Trophoblast cell (in vitro differentiated cells and primary cell): ENCODE results near the gene VAT1L.
A peak's percentile ranks its signal among the peaks of the same experiment; 100 is the strongest.
"Not testable (repeated sequence)": the region's sequence is repeated elsewhere in the genome, so short reads cannot be mapped to it uniquely, and the experiment has no call there.

Experiments used
- DNase-seq, 2 donors: peaks; one replicate each; pipeline ENCODE4 v3.0.0-alpha.2; 2016
- H2AFZ ChIP-seq: 2 replicates; pipeline ENCODE4 v1.6.1; 2013; ENCODE audit warnings: low read length, moderate library complexity, mild to moderate bottlenecking; ENCODE audit not compliant: insufficient read depth, poor library complexity
- H2AK5ac ChIP-seq: 2 replicates; pipeline ENCODE4 v1.6.1; 2013; ENCODE audit warnings: mild to moderate bottlenecking, low read length
- H2BK120ac ChIP-seq: 2 replicates; pipeline ENCODE4 v1.6.1; 2013; ENCODE audit warnings: low read length, mild to moderate bottlenecking, moderate library complexity; ENCODE audit not compliant: insufficient read depth, poor library complexity
- H2BK12ac ChIP-seq: 2 replicates; pipeline ENCODE4 v1.6.1; 2013; ENCODE audit warnings: mild to moderate bottlenecking, low read length, moderate library complexity
- H2BK5ac ChIP-seq: 2 replicates; pipeline ENCODE4 v1.6.1; 2013; ENCODE audit warnings: low read length, low read depth, moderate library complexity, mild to moderate bottlenecking; ENCODE audit not compliant: poor library complexity
- H3K14ac ChIP-seq: 2 replicates; pipeline ENCODE4 v1.6.1; 2013; ENCODE audit warnings: mild to moderate bottlenecking, low read length
- H3K18ac ChIP-seq: 2 replicates; pipeline ENCODE4 v1.6.1; 2013; ENCODE audit warnings: mild to moderate bottlenecking, low read length
- H3K23ac ChIP-seq: 2 replicates; pipeline ENCODE4 v1.6.1; 2013; ENCODE audit warnings: low read length
- H3K27ac ChIP-seq: 2 replicates; pipeline ENCODE4 v1.5.1; 2013; ENCODE audit warnings: low read depth, mild to moderate bottlenecking, inconsistent platforms, low read length, moderate library complexity
- H3K27me3 ChIP-seq: 2 replicates; pipeline ENCODE4 v1.6.1; 2013; ENCODE audit warnings: inconsistent platforms, mild to moderate bottlenecking, low read length, moderate library complexity; ENCODE audit not compliant: insufficient read depth
- H3K36me3 ChIP-seq, 2 experiments: 1 replicate in 1 of 2; 2 replicates in 1 of 2; pipeline ENCODE4 v1.6.1; 2013; ENCODE audit warnings: low read length in 2 of 2, mild to moderate bottlenecking in 2 of 2, moderate library complexity in 1 of 2; ENCODE audit not compliant: insufficient read depth in 2 of 2, control insufficient read depth in 1 of 2
- H3K4ac ChIP-seq: 2 replicates; pipeline ENCODE4 v1.6.1; 2013; ENCODE audit warnings: low read depth, mild to moderate bottlenecking, low read length, moderate library complexity
- H3K4me1 ChIP-seq, 2 experiments: 1 replicate in 1 of 2; 2 replicates in 1 of 2; pipeline ENCODE4 v1.6.1; 2013; ENCODE audit warnings: low read length in 2 of 2, mild to moderate bottlenecking in 2 of 2, moderate library complexity in 1 of 2; ENCODE audit not compliant: insufficient read depth in 2 of 2, control insufficient read depth in 1 of 2
- H3K4me2 ChIP-seq: 2 replicates; pipeline ENCODE4 v1.6.1; 2013; ENCODE audit warnings: inconsistent platforms, mild to moderate bottlenecking, low read length, moderate library complexity
- H3K4me3 ChIP-seq: 2 replicates; pipeline ENCODE4 v1.5.1; 2013; ENCODE audit warnings: mild to moderate bottlenecking, low read depth, low read length, inconsistent platforms
- H3K79me1 ChIP-seq: one replicate; pipeline ENCODE4 v1.6.1; 2013; ENCODE audit warnings: low read length
- H3K79me2 ChIP-seq: 2 replicates; pipeline ENCODE4 v1.6.1; 2013; ENCODE audit warnings: low read length, mild to moderate bottlenecking; ENCODE audit not compliant: control insufficient read depth, insufficient read depth, poor library complexity
- H3K9ac ChIP-seq: 2 replicates; pipeline ENCODE4 v1.6.1; 2013; ENCODE audit warnings: mild to moderate bottlenecking, low read length
- H3K9me3 ChIP-seq: 2 replicates; pipeline ENCODE4 v1.6.1; 2013; ENCODE audit warnings: low read depth, mild to moderate bottlenecking, control low read depth, inconsistent platforms, low read length; ENCODE audit not compliant: insufficient read depth
- H4K12ac ChIP-seq: 2 replicates; pipeline ENCODE4 v1.6.1; 2013; ENCODE audit warnings: low read depth, mild to moderate bottlenecking, low read length, moderate library complexity
- H4K8ac ChIP-seq: 2 replicates; pipeline ENCODE4 v1.6.1; 2013; ENCODE audit warnings: low read depth, mild to moderate bottlenecking, low read length, moderate library complexity
- H4K91ac ChIP-seq: one replicate; pipeline ENCODE4 v1.6.1; 2013; ENCODE audit warnings: low read depth, mild to moderate bottlenecking, low read length, moderate library complexity
- WGBS: extraction: QIAGEN DNeasy Blood & Tissue Kit; methylation state at CpG from one replicate; pipeline ENCODE4 v1.1.7; 2013; ENCODE audit warnings: missing lambda C conversion rate; ENCODE audit not compliant: insufficient read length, insufficient coverage; ENCODE audit errors: extremely low coverage; 5-methylcytosine and 5-hydroxymethylcytosine counted together

Gene VAT1L

GRCh38 chr16:77946823-77947222 is 158.5 kb downstream of the VAT1L start:
- no peaks in the 10 kb centered on the region for H3K79me1 ChIP-seq
- no peaks in the 10 kb centered on the region for H3K36me3 ChIP-seq
- no peak overlapping the region for H3K4me3 ChIP-seq
- H4K12ac ChIP-seq = no peak overlapping the region
- H3K4me1 ChIP-seq = peaks cover 0 to 5% of the 10 kb centered on the region in 2 experiments
- H3K14ac ChIP-seq = no peak overlapping the region
- no peak overlapping the region for H2AFZ ChIP-seq
- no CpG with 5 or more reads among the region's 4 CpGs for WGBS
- H3K27me3 ChIP-seq = no peaks in the 10 kb centered on the region
- DNase-seq = peak; percentile 40 to 91
- H3K27ac ChIP-seq = no peak overlapping the region
- H2BK120ac ChIP-seq = no peak overlapping the region
- no peaks in the 10 kb centered on the region for H3K79me2 ChIP-seq
- no peak overlapping the region for H4K91ac ChIP-seq
- no peak overlapping the region for H3K18ac ChIP-seq
- H2BK12ac ChIP-seq = no peak overlapping the region
- H3K4ac ChIP-seq = no peak overlapping the region
- H3K9me3 ChIP-seq = no peaks in the 10 kb centered on the region
- no peak overlapping the region for H3K4me2 ChIP-seq
- no peak overlapping the region for H2BK5ac ChIP-seq
- no peak overlapping the region for H2AK5ac ChIP-seq
- H3K9ac ChIP-seq = no peak overlapping the region
- no peak overlapping the region for H3K23ac ChIP-seq
- no peak overlapping the region for H4K8ac ChIP-seq

GRCh38 chr16:77947590-77947989 is 159.2 kb downstream of the VAT1L start:
- H3K27ac ChIP-seq, H4K8ac ChIP-seq, H3K23ac ChIP-seq, H3K4me2 ChIP-seq, H3K9me3 ChIP-seq, H3K9ac ChIP-seq, H3K36me3 ChIP-seq, H3K4ac ChIP-seq, H3K18ac ChIP-seq, H2BK12ac ChIP-seq, H2BK120ac ChIP-seq, H3K14ac ChIP-seq, H3K4me3 ChIP-seq, H2AFZ ChIP-seq, H3K79me1 ChIP-seq, H2AK5ac ChIP-seq, H4K91ac ChIP-seq, H2BK5ac ChIP-seq, H3K79me2 ChIP-seq, H3K4me1 ChIP-seq, H4K12ac ChIP-seq, H3K27me3 ChIP-seq: not testable (repeated sequence)
- WGBS = no CpG with 5 or more reads among the region's 6 CpGs
- DNase-seq = peak in 1 of 2 donors; percentile 46

- H4K8ac ChIP-seq = no peak overlapping the region
- WGBS = no CpG with 5 or more reads among the region's 5 CpGs
- H3K4me1 ChIP-seq = peaks cover 0 to 5% of the 10 kb centered on the region in 2 experiments
These were observed 160.5 kb downstream of the VAT1L start for GRCh38 chr16:77948835-77949234.

GRCh38 chr16:77949445-77949844 is 161.1 kb downstream of the VAT1L start:
- H3K9me3 ChIP-seq = no peaks in the 10 kb centered on the region
- no peak overlapping the region for H4K8ac ChIP-seq
- H3K27me3 ChIP-seq = no peaks in the 10 kb centered on the region
- H4K12ac ChIP-seq = no peak overlapping the region
- peak overlapping the region; percentile 19 for H2BK12ac ChIP-seq
- H2BK120ac ChIP-seq = no peak overlapping the region
- H3K27ac ChIP-seq = no peak overlapping the region
- no peak overlapping the region for H3K4me2 ChIP-seq
- no peak overlapping the region for H3K4me3 ChIP-seq
- no peak overlapping the region for H2BK5ac ChIP-seq
- no CpG with 5 or more reads among the region's 2 CpGs for WGBS
- peaks cover 0 to 5% of the 10 kb centered on the region in 2 experiments for H3K4me1 ChIP-seq
- H3K79me2 ChIP-seq = no peaks in the 10 kb centered on the region
- H3K14ac ChIP-seq = no peak overlapping the region
- H3K9ac ChIP-seq = no peak overlapping the region
- no peak overlapping the region for H3K4ac ChIP-seq
- no peak overlapping the region for H3K18ac ChIP-seq
- DNase-seq = no peak
- H2AFZ ChIP-seq = no peak overlapping the region
- no peak overlapping the region for H2AK5ac ChIP-seq
- H3K36me3 ChIP-seq = no peaks in the 10 kb centered on the region
- no peaks in the 10 kb centered on the region for H3K79me1 ChIP-seq
- H3K23ac ChIP-seq = no peak overlapping the region
- no peak overlapping the region for H4K91ac ChIP-seq

More at GRCh38 chr16:77948835-77949234, 160.5 kb downstream of the VAT1L start:
- H4K12ac ChIP-seq = no peak overlapping the region
- H3K4me3 ChIP-seq = no peak overlapping the region
- H3K4ac ChIP-seq = no peak overlapping the region
- no peaks in the 10 kb centered on the region for H3K27me3 ChIP-seq
- H2BK12ac ChIP-seq = no peak overlapping the region
- H3K9ac ChIP-seq = no peak overlapping the region
- H3K36me3 ChIP-seq = no peaks in the 10 kb centered on the region
- no peak overlapping the region for H3K27ac ChIP-seq
- no peaks in the 10 kb centered on the region for H3K79me1 ChIP-seq
- no peak for DNase-seq
- no peaks in the 10 kb centered on the region for H3K9me3 ChIP-seq
- no peak overlapping the region for H3K23ac ChIP-seq
- no peak overlapping the region for H3K14ac ChIP-seq
- no peak overlapping the region for H3K4me2 ChIP-seq
- no peak overlapping the region for H2BK5ac ChIP-seq
- no peak overlapping the region for H2BK120ac ChIP-seq
- no peak overlapping the region for H2AK5ac ChIP-seq
- no peak overlapping the region for H4K91ac ChIP-seq
- H3K18ac ChIP-seq = no peak overlapping the region
- no peak overlapping the region for H2AFZ ChIP-seq
- H3K79me2 ChIP-seq = no peaks in the 10 kb centered on the region
